T47D (cell line): Measurements from ENCODE around the gene BCO1.

Source experiments
- DNase-seq, 2 experiments: peaks; one replicate each; pipeline versions ENCODE4 v3.0.0 to v3.0.0-alpha.2; 2011 to 2012; ENCODE audit warnings: low read depth in 1 of 2, low spot score in 1 of 2
- JUND ChIP-seq: IDR thresholded peaks from 2 replicates; pipeline ENCODE4 v1.6.1; 2012; ENCODE audit warnings: low read depth
- in situ Hi-C: cut with HindIII; loops from 2 replicates; pipeline ENCODE4 v1.10.0; 2016; ENCODE audit warnings: low sequenced_read_pairs, low pct_unique_long_range_greater_than_20kb

BCO1 gene

DNA sequence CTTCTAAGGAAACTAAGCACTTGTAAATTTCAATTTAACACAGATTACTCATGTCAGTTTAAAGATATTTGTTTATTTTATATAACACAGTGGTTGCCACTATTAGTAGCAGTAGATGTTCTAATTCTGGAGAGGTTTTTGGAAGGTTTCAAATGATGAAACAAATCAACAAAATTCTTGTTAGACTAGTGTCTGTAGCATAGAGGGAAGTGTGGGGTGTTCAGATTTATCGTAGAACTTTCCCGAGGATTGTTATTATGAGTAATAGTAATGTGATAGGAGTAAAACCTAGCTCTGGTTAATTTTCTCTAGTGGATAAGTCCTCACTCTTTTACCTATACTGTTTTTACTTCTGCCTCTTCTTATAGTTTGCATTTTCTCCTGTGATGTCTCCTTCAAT lies 82.5 kb downstream of the BCO1 start:
- DNase-seq: no peak
- in situ Hi-C loops: no loop called here
- no peak for TF ChIP-seq JUND

DNA sequence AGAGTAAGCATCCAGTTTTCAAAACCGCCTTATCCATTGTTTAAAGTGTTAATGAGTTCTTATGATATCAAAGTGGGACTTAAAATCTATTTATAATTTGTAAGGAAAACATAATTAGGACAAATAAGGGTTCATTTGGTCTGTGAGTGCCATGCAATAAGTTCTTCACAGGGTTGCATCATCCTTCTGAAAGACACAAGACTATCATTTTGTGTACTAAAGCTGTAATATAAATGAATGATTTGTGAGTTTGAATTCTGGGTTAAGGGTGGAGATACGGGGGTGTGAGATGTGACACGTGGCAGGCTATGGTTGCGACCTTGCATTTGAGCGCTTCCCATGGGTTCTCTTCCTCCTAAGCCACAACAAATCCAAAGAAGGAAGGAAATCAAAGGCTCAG lies 83.0 kb downstream of the BCO1 start:
- no peak for DNase-seq
- TF ChIP-seq JUND: no peak
- in situ Hi-C loops: no loop called here

DNA sequence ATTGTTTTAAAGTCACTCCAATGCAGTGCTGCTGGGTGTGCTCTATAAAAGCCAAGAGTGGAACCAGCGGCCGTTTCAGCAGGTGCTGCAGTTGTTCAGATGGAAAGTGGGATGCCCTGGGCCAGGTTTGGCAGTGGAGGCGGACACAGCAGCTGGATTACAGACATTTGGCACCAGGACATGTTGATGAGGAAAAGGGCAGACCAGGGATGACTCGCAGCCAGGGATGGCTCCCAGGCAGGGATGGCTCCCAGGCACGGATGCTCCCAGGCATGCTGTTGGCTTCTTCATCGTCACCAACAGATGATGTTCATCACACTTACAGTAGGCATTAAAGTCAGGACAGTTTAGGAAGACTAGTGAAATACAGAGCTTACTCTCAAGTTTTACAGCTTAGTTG lies 86.3 kb downstream of the BCO1 start:
- TF ChIP-seq JUND: no peak
- in situ Hi-C loops: no loop called here
- DNase-seq: no peak

DNA sequence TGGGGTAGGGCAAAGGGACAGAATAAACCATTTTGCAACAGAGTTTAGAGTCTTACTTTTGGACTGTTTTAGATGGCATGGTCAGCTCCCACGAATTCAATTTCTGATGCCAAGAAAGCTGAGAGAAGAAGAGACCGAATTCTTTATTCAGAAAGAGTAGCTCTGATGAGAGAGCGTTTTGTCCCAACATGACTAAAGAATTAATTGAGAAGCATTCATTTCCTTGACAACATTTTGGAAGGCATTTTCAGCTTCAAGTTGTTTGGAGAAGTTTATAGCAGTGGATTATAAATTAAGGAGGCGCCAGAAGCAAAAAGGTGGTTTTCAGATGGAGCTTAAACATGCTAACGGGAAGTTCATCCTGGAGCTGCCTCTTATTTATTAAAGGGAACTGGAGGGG lies 88.5 kb downstream of the BCO1 start:
- no peak for DNase-seq
- in situ Hi-C loops: no loop called here
- no peak for TF ChIP-seq JUND

DNA sequence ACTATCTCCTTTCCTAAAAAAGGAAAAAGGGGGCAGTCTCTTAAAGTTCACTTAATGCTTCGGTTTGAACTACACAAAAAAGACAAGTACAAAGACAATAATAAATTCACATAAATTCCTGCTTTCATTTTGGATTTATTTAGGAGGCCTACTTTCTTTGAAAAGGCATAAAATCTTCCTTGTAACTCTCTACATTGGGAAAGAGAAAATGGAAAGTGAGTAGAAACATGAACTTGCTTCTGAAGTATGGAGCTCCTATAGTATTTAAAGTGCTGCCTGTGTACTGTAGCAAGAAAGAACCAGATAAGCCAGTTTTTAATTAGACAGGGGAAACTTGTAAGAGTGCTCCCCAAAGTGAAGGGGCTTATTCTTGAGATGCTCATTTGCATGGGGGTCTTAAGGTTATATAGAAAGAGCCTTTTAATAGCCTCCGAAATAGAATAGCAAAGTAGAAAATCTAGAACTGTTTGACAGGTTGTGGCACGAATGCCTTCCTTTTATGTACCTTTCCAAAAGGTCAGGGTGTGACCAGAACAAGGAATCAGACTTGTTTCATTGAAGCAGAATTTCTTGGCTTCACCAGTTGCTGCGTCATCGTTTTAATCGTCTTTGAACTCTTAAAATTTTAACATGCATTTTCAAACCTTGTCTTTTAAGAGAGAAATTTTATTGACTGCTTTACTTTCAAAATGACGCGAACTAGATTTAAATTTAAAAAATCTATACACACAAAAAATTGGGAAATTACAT lies 89.1 kb downstream of the BCO1 start:
- peak in 1 of 2 experiments; percentile 41 for DNase-seq
- in situ Hi-C loops: no loop called here
- TF ChIP-seq JUND: no peak

DNA sequence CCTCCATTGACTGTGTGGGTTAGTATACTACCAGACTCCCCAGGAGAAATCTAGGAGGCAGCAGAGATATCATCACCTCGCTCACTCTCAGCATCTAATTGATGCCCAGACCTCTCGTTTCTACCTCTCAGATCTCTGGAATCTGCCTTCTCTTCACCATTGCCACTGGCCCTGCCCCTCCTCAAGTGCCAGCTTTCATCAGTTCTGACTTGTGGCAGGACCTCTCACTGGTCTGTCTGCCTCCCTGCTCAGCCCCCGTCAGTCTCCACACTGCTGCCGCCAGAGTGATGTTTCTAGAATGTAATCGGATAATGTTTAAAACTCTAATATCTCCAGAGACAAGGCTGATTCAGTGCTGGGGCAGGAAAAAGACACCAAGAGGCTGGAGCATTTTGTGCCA lies 91.5 kb downstream of the BCO1 start:
- DNase-seq: no peak
- in situ Hi-C loops: no loop called here
- no peak for TF ChIP-seq JUND

DNA sequence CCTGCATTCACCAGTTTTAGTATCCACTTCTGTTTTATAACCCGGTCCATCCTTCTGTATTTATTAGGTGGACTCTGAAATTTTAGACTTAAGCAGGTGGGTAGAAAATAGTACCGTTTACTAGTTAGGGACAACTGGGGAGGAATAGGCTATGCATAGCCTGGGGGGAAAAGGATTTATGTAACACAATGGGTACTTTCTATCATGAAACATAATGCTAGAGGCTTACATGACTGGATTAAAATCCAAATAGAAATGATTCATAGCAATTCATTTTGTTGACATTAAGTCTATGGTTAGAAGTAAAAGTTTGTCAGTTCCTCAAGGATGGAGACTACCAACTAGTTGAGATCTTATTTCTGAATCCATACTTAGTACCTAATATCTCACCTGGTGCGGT lies 94.9 kb downstream of the BCO1 start:
- no peak for TF ChIP-seq JUND
- no peak for DNase-seq
- in situ Hi-C loops: no loop called here

DNA sequence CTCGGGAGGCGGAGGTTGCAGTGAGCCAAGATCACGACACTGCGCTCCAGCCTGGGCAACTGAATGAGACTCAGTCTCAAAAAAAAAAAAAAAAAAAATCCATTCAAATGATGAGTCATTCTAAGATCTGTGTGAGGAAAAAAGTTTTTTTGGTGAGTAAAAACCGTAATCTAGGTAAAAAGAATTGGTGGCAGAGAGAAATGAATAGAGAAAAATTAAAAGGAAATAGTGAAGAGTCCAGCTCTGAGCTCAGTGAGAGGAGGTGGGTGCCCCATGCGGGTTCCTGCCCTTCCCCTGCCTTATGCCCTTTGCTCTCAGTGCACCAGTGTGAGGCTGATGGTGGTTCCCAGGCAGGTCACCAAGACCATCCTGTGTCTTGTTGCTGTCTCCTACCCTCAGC lies 97.2 kb downstream of the BCO1 start:
- in situ Hi-C loops: no loop called here
- TF ChIP-seq JUND: no peak

DNA sequence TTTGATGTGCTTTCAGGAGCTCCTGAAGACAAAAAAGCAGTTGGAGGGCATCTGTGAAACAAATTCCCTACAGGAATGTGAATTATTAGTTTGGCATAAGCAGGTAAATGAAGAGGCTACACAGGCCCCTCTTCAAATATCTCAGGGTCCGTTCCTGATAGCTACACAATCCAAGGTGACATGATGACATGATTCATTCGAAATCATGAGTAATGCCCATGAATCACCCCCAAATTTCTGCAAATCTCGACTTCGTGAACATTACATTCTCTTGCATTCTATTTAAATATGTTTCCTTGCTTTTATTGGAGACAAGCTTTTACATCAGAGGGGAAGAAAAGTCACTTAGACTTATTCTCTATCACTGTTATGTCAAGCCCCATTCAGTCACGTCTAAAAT lies 98.6 kb downstream of the BCO1 start:
- no peak for DNase-seq
- in situ Hi-C loops: no loop called here
- TF ChIP-seq JUND: no peak

More for the DNA sequence above, 97.2 kb downstream of the BCO1 start:
- no peak for DNase-seq
